ENCODE measurements around the gene PSME2. TPM values are rescaled to one million over a fixed set of nuclear protein-coding genes. Genes with fewer than 3 reads are reported as not detected.
A peak's percentile ranks its signal among the peaks of the same experiment; 100 is the strongest.

Gene PSME2
- total and polyA plus RNA-seq, 9 of the 15 experiments (the other 6 are each of a cell fraction or from before 2014, with no cell fraction given) = 111 to 579 (median 159) TPM

DNA sequence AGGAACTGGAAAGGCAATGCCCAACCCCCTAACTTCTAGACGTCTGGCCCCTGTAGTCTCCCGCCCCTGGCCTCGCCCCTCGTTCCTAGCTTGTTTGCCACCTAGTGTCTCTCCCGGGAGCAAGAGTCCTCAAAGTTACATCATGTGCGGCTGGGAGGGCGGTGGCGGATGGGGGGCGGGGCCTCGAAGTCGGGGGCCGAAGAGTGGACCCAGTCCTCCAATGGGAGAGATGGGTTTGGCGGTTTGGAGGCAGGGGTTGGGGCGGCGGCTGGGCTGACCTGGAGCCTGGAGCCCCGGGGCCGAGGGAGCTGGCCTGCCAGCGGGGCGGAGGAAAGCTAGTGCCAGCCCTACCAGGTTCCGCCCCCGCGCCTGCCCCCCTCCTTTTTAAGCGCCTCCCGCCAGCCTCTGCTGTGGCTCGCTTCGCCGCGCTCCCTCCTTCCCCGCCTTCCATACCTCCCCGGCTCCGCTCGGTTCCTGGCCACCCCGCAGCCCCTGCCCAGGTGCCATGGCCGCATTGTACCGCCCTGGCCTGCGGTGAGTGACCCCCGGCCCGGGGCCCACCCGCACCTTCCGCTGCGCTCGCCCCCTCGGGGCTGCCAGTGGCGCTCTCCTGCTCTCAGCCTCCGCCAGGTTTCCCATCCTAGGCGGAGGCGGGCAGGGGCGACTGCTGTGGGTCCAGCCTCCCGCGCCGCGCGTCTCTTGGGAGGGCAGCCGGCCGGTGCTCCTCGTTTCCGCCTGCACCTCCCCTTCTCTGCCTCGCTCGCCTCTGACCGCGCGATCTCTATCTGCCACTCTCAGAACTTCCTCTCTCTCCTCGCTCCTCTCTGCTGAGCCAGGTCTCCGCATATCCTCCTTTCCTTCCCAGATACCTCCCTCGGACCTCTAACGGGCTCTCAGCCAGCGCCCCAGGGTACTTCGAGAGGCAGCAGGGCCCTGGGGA, 52.2 kb downstream of the PSME2 start, which contains the start of gene PCK2 (continued):
- TF ChIP-seq, protein P1, sequence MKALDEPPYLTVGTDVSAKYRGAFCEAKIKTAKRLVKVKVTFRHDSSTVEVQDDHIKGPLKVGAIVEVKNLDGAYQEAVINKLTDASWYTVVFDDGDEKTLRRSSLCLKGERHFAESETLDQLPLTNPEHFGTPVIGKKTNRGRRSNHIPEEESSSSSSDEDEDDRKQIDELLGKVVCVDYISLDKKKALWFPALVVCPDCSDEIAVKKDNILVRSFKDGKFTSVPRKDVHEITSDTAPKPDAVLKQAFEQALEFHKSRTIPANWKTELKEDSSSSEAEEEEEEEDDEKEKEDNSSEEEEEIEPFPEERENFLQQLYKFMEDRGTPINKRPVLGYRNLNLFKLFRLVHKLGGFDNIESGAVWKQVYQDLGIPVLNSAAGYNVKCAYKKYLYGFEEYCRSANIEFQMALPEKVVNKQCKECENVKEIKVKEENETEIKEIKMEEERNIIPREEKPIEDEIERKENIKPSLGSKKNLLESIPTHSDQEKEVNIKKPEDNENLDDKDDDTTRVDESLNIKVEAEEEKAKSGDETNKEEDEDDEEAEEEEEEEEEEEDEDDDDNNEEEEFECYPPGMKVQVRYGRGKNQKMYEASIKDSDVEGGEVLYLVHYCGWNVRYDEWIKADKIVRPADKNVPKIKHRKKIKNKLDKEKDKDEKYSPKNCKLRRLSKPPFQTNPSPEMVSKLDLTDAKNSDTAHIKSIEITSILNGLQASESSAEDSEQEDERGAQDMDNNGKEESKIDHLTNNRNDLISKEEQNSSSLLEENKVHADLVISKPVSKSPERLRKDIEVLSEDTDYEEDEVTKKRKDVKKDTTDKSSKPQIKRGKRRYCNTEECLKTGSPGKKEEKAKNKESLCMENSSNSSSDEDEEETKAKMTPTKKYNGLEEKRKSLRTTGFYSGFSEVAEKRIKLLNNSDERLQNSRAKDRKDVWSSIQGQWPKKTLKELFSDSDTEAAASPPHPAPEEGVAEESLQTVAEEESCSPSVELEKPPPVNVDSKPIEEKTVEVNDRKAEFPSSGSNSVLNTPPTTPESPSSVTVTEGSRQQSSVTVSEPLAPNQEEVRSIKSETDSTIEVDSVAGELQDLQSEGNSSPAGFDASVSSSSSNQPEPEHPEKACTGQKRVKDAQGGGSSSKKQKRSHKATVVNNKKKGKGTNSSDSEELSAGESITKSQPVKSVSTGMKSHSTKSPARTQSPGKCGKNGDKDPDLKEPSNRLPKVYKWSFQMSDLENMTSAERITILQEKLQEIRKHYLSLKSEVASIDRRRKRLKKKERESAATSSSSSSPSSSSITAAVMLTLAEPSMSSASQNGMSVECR (CRISPR knock-in tag; IDR thresholded peaks at IDR 0.05) = no peak; the same call in 1 of the 2 replicates
- TF ChIP-seq MAFF (IDR thresholded peaks at IDR 0.05; ENCODE audit: low read length) (no peak), POLR3A (IDR thresholded peaks at IDR 0.05; ENCODE audit: borderline replicate concordance, extremely low read depth, insufficient read depth, insufficient read length) (no peak), JUND (IDR thresholded peaks at IDR 0.05; ENCODE audit: borderline replicate concordance, low read depth, low read length) (peak; percentile 17; the same call in 1 of the 2 replicates), JUND (tag; IDR thresholded peaks at IDR 0.05; ENCODE audit: borderline replicate concordance, low read depth, low read length) (peak; percentile 55; the same call in 1 of the 3 replicates), RUNX1 (IDR thresholded peaks at IDR 0.05; ENCODE audit: low read depth) (no peak), RBM22 (IDR thresholded peaks at IDR 0.05; ENCODE audit: low read depth, low read length, poor library complexity, severe bottlenecking) (no peak), RFX7 (CRISPR knock-in tag; IDR thresholded peaks at IDR 0.05) (no peak), SREBF1 (IDR thresholded peaks at IDR 0.05; ENCODE audit: borderline replicate concordance, low read depth, low read length) (no peak), KLF16 (IDR thresholded peaks at IDR 0.05) (no peak)
- TF ChIP-seq, protein P2, sequence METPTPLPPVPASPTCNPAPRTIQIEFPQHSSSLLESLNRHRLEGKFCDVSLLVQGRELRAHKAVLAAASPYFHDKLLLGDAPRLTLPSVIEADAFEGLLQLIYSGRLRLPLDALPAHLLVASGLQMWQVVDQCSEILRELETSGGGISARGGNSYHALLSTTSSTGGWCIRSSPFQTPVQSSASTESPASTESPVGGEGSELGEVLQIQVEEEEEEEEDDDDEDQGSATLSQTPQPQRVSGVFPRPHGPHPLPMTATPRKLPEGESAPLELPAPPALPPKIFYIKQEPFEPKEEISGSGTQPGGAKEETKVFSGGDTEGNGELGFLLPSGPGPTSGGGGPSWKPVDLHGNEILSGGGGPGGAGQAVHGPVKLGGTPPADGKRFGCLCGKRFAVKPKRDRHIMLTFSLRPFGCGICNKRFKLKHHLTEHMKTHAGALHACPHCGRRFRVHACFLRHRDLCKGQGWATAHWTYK (CRISPR knock-in tag; IDR thresholded peaks at IDR 0.05) = no peak; the same call in 1 of the 2 replicates
- TF ChIP-seq, protein P3, sequence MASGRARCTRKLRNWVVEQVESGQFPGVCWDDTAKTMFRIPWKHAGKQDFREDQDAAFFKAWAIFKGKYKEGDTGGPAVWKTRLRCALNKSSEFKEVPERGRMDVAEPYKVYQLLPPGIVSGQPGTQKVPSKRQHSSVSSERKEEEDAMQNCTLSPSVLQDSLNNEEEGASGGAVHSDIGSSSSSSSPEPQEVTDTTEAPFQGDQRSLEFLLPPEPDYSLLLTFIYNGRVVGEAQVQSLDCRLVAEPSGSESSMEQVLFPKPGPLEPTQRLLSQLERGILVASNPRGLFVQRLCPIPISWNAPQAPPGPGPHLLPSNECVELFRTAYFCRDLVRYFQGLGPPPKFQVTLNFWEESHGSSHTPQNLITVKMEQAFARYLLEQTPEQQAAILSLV (tag; IDR thresholded peaks at IDR 0.05) = no peak

Data from K562 (cell line).